GM19025 (cell line): Measurements from ENCODE around the gene RRH.
A peak's percentile ranks its signal among the peaks of the same experiment; 100 is the strongest.
"Not testable (repeated sequence)": the region's sequence is repeated elsewhere in the genome, so short reads cannot be mapped to it uniquely, and the experiment has no call there.

Experiments
- ATAC-seq: cut with Tn5 transposase; IDR thresholded peaks from one replicate; pipeline ENCODE4 v1.9.1; 2021; ENCODE audit warnings: mild to moderate bottlenecking, low read depth, moderate library complexity; ENCODE audit not compliant: unreplicated experiment

Gene RRH

DNA sequence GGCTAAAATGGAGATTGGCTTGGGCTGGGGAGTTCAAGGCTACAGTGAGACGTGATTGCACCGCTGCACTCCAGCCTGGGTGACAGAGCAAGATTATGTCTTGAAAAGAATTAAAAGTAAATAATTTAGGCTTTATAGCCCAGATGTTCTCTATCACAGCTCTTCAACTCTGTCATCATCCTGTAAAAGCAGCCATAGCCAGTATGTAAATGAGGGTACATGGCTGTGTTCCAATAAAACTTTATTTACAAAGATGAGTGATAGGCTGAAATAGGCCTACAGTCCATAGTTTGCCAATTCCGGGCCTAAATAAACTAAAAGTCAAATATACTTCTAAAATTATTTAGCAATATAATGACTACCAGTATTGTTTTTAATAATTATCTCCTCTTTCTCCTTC, 9.2 kb downstream of the RRH start:
- ATAC-seq: no peak

DNA sequence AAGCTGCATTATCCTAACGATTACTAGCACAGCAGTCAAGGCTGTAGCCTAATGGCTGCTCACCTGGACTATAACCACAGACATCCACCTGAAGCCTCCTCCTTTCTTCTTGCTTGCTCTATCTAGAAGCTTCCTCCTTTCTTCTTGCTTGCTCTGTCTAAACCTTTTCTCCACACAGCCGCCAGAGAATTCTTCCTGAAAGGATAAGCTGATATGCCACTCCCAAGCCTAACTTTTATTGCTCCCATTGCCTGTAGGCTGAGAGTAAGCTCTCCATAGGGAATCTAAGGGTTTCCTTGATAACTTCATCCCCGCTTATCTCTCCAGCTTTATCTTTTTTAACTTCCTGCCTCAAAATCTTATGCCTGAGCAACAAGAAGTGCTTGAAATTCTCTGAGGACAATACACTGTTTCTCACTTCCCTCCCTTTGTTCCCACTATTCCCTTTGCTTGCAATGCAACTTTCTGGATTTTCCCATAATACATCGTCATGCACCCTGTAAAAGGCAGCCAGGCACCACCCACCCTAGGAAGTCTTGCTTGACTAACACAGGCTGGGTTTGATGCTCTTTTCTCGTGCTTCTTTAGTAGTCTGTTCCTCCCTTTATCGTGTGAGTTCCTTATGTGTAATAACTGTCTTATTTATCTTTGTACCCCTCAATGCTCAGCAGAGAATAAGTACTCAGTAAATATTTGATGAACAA, 18.8 kb downstream of the RRH start:
- ATAC-seq: no peak

DNA sequence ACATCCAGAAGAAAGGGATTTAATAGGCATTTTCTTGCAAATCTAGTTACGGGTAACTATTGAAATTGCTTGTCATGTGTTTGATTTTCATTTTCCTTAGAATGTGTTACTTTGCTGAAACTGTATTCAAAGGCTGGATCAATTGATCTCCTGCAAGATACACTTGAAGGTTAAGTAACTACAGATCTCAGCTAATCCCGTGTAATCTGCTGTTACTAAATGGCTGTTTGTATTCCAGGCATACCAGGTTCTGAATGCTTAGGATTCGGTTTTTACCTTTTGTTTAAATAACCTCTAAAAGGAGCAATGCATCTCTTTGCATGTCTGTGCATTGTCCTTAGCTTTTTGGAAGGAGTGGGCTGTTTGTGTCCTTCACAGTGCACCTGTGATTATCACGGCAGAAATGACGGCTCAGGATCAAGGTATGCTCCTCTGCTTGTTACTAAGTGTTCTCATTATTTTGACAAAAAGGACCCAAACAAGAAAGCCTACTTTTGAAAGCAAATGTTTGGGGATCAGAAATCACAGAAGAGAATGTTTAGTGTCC, 20.2 kb downstream of the RRH start, which contains the start of gene LRIT3:
Gene LRIT3, plus strand, starts transcription at position 212 of the 547 bp plus-strand sequence. Its CDS starts 95 bp downstream, at position 307.
- ATAC-seq: no peak

- no peak for ATAC-seq
Observed at GRCh38 chr4:109848501-109848900, 20.7 kb downstream of the RRH start.

DNA sequence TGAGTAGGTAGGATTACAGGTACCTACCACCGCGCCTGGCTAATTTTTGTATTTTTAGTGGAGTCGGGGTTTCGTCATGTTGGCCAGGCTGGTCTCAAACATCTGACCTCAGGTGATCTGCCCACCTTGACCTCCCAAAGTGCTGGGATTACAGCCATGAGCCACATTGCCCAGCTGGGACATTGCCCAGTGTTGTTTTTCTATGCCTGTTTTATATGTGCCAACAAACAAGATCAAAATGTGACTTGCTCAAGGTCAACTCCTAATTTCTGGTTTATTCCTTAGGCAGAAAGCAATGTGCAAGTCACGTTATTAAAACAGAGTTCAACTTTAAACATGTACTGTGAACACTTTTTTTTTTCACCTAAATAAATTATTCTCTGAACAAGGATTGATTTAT, 22.8 kb downstream of the RRH start:
- no peak for ATAC-seq

DNA sequence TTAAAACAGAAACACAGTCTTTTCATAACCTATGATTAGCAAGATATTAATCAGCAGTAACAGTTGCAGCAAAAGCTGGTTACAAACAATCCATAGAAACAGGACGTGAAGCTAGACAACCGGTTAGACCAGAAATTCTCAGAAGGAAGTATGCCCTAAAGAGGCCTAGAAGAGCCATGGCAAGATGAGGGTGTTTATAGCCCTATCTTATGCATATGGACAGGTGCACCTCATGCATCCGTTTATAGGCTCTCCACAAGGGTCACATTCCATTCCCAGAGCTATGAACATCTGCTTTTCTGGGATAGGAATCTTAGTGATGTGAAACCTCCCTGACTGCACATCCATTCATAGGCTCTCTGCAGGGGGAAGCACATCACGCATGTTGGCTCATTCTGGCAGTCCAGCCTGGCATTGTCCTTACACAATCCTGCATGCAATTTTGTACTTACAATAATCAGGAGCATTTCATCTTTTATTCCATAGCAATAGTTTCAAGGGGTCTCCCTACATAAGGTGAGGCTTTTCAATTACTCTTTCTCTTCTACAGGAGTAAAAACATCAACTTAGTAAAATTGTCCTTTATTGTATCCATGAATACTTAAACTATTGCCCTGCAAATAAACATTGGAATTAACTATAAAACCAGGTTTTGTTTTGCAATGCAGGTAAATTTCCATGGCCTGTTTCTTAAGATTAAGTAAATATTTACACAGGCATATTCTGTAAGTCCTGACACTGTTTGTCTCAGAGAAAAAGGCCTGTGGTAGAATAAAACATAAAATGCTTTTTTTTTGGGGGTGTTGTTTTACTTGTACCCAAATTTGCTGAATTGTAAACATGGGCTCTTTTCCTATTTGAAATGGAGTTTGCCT, 31.9 kb downstream of the RRH start:
- not testable (repeated sequence) for ATAC-seq

DNA sequence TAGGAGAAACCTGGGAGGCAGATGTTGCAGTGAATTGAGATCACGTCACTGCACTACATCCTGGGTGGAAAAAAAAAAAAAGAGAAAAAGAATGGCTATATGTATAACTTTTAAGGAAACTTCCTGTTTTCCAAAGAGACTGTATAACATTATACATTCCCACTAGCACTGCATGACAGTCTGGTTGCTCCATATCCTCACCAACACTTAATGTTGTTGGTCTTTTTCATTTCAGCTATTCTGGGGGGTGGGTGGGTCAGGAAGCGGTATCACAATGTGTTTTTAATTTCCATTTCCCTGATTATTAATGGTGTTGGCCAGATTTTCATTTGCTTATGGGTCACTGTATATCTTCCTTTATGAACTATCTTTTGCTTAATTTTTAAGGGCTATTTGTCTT, 33.5 kb downstream of the RRH start:
- ATAC-seq: no peak

- ATAC-seq: no peak
Observed at GRCh38 chr4:109861916-109862511, 34.2 kb downstream of the RRH start.

GRCh38 chr4:109864134-109864533, 36.4 kb downstream of the RRH start:
- no peak for ATAC-seq

DNA sequence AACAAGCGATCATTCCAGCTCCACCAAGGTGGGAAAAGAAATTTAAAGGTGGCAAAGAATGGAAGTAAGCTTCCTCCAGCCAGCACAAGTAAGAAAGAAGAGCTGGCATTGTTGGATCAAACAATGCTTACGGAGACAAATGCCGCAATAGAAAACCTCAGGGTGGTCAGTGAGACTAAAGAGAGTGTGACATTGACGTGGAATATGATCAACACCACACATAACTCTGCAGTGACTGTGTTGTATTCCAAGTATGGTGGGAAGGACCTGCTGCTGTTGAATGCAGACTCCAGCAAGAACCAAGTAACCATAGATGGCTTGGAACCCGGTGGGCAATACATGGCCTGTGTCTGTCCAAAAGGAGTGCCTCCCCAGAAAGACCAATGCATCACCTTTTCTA, 42.3 kb downstream of the RRH start:
- ATAC-seq: no peak

DNA sequence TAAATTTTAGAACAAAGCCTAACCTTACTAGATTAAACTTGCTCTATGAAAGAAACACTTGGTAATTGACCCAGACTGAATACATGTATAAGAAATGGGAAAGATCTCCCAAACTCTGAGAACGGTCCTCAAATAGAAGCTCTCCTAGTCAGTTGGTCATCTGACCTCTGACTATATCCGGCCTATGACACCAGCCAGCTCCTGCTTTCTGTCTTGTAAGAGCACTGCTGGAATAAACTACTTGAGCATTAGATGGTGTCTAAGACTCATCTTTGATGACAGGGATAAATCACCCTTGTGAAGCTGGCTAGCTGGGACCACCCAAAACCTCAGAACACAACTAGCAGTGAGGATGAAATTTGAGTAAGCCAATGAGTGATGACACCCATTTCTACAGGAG, 44.3 kb downstream of the RRH start:
- ATAC-seq: no peak

DNA sequence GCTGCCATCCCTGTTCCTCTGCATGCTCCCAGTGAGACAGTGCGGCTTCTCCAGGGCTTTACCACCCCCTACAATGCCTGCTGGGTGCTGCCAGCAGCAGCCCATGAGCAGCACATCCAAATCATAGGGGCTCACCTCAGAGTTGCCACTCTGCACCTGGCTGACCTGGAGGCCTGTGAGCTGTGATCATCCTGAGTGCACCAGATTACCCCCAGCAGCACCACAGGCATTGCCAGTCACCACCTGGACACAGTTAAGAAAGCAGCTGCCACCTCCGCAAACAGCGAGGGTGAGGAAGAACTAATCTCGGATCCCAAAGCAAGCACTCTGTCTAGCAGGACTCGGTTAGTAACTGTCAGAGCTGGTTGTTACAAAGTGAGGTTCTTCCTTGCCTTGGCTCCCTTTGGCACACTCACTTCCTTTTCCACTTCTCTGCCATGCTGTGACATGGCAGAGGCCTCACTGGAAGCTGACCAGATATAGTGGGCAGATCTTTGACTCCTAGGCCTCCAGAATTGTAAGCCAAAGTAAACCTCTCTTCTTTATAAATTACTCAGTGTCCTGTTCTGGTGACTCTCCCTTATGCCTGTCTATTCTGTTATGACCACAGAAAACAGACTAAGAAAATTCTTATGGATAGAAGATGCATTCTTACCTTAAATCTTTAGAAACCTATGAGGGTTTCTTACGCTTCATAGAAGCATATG, 45.3 kb downstream of the RRH start:
- no peak for ATAC-seq

- no peak for ATAC-seq
Observed at GRCh38 chr4:109873791-109874514, 46.2 kb downstream of the RRH start.

- no peak for ATAC-seq
Observed at GRCh38 chr4:109875106-109875505, 47.3 kb downstream of the RRH start.

DNA sequence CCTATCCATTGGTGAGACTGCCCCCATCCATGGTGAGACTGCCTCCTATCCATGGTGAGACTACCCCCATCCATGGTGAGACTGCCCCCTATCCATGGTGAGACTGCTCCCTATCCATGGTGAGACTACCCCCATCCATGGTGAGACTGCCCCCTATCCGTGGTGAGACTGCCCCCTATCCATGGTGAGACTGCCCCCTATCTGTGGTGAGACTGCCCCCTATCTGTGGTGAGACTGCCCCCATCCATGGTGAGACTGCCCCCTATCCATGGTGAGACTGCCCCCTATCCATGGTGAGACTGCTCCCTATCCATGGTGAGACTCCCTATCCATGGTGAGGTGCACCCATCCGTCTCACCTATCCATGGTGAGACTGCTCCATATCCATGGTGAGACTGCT, 47.8 kb downstream of the RRH start:
- ATAC-seq: not testable (repeated sequence)

GRCh38 chr4:109876634-109877265, 49.0 kb downstream of the RRH start:
- ATAC-seq: no peak

DNA sequence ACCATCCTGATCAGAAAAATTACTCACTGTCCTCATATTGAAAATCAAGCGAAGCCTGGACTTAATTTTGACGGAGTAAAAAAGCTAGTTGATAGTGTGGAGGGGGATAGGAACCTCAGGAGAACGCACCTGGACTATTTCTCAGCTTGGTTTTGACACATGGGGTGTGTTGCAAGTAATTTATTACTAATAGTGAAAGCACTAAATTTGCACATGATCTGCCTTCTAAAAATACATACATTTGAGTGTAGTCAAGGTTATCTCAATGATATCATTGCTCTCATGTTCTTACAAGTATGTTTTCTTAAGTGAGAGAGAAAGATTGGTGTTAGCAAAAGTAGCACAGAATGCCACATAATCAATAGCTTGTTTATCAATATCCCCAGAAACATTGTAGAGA, 49.6 kb downstream of the RRH start:
- ATAC-seq: peak; percentile 71

- ATAC-seq: no peak
Observed at GRCh38 chr4:109878355-109878754, 50.6 kb downstream of the RRH start.

- ATAC-seq: no peak
Observed at GRCh38 chr4:109879081-109879480, 51.3 kb downstream of the RRH start.
